Fibroblast of the conjunctiva (primary cell): ENCODE measurements around the gene TXK.

Source experiments
- DNase-seq: peaks from one replicate; pipeline ENCODE4 v3.0.0-alpha.2; 2010; ENCODE audit warnings: low read depth

Gene TXK

DNA sequence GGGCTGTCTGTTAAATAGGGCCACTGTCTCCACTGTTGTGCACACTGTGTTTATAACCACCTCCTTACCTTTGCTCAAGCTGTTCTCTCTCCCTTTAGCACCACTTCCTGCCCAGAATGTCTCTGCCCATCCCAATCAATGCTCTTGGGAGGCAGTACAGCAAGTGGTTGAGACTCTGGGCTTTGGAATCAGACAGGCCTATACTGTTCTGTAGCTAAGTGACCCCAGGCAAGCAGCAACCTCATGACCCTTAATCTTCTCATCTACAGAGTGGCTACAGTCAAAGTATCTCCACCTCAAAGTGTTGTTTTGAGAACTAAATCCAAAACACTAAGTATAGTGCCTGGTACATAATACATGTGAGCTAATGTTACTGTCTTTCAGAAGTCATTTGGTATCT lies 3.8 kb upstream of the TXK start:
- no peak for DNase-seq

DNA sequence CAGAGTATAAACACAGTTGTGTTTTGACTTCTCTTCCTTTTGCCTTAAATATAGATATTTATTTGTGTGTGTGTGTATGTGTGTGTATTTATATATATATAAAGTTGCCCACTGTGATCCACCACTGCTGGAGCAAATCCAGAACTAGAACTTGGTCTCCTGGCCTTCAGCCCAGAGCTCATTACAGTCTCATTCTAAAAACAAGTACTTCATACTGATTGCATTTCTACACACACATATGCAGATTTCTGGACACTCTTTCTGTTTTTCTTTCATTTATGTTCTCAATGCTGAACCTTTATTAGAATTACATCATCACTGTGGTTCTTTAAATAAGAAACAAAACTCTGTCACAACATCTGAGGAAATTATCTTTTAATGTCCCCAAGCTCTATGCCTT lies 381 bp downstream of the TXK start:
- peak; percentile 9 for DNase-seq

DNA sequence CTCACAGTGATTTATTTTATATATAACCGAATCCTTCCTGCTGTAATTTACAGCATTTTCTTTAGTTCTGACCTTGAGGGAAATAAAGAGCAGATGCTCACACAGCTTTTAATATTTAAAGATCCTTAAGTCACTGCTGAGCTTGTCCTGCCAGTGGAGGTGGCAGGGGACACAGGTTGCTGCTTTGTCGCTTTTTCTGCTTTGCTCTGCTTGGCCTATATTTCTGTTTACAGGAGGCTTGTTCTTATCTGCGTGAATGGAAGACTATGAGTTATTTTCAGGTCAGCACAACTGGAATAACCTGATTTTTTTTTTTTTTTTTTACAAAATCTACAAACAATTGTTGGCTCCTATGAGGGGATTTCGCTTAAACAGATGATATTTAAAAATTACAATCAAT lies 2.3 kb downstream of the TXK start:
- no peak for DNase-seq

DNA sequence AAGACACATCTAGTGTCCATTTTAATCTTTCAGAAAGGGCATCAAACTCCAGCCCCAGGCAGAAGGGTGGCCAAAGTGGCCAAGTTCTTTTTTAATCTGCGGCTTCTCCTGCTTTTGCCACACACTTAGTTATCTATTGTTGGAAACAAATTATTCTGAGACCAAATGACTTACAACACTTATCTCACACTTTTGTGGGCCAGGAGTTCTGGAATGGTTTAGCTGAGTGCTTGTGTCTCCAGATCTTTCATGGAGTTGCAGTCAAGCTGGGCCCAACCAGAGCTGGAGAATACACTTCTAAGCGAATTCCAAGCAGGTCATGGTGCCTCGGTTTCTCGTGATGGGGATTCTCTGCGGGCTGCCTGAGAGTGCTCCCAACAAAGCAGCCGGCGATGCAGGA lies 4.0 kb downstream of the TXK start:
- no peak for DNase-seq

DNA sequence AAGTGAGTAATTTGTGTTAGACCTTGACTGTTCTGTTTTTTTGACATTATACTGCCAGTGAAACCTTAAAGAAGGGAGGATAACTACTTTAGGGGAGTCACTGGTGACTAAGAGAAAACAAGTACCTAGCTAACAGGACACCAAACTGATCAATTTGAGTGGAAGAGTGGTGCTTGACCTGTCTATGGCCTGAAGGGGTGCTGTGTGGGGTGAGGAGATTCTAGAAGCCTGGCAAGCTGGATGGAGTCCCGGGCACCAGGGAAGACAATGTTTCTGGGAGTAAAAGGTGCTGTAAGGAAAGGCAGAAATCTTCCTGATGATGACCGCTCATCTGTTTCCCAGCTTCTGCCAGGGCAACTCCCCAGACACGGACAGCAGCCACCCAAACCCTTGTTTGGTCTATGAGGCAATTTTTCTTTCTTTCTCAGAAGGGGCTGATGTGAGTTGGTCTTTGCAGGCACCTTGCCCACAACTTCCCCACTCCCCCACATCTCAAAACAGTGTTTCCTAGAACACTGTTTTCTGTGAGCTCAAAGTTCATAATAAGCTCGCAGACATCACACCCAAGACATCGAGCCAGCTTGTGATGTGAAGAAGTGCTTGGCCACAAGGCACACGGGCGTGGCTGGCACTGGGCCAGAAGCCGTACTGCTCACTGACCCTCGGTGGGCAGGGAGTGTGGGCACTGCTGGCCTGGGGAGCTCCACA lies 4.6 kb downstream of the TXK start:
- no peak for DNase-seq

DNA sequence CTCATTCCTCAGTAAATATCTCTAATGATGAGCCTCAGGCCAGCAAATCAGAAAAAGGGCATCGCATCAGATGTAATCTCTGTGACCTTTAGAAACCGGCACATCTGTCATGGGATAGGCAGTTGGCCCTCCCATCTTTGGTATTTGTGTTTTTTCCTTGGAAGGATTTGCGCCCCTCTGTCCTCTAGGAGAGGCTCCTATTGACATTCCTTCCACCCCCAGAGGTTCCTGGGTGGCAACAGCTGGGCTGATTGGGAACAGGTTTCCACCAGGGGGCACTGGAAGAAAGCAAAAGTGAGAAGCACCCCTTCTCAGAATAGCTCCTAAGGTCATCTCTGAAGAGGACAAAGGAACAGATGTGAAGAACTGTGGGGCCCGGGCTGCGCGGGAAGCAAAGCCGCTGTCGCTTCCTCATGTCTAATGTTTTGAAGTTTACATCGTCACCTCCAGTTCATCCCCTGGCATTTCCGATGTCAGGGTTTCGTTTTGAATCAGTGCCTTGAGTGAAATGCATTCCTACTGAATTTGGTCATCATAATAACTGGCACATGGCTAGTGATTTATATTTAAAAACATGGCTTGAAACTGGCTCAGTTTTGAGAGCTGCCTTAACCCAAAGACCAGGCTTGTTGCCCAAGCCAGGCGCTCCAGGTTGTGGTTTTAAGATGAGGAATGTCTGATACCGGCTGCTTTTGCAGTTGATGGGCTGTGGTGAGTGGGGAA lies 6.2 kb downstream of the TXK start:
- DNase-seq: peak; percentile 72

DNA sequence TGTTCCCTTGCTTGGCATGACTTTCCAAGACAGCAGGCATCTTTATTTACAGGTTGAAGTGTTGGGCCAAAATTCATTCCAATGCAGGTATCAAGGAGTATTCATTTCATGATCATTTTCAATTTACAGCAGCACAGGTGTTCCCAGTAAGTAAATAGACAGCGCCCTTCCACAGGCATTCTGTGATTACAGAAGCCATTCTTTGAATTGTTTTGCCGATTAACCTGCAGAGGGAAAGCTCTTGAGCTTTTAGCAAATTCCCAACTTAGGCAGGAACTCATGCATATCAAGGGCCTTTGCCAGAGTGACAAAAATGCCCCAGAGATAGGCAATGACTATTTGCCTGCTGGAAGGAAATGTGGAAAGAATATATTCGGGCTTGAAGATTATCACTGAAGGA lies 6.8 kb downstream of the TXK start:
- no peak for DNase-seq

DNA sequence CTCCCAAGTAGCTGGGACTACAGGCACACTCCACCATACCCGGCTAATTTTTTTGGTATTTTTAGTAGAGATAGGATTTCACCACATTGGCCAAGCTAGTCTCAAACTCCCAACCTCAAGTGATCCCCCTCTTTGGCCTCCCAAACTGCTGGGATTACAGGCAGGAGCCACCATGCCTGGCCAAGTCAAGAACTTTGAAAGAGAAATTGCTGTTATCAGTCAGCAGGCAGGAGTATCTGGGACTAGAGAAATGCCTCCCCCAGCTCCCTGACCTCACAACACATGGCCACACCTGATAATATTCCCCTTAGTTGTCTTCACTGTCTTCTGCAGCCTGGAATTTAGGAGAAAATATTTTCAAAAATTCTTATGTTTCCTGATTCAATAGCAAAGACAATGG lies 7.4 kb downstream of the TXK start:
- no peak for DNase-seq

DNA sequence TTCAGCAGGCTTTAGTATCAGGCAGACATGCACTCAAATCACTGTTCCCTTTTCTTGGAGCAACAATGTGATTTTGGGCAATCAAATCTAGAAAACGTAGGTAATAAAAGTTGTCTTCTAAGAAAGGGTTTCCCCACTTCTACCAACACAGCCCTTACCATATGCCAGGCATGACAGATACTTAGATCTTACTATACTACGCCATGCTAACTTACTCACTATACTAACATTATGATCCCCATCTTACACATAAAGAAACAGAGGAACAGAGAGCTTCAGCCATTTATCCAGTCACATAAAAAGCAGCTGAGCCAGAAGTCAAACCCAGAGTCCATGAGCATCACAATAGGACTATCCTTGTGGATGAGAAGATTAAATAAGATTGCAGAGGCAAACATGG lies 9.2 kb downstream of the TXK start:
- no peak for DNase-seq

DNA sequence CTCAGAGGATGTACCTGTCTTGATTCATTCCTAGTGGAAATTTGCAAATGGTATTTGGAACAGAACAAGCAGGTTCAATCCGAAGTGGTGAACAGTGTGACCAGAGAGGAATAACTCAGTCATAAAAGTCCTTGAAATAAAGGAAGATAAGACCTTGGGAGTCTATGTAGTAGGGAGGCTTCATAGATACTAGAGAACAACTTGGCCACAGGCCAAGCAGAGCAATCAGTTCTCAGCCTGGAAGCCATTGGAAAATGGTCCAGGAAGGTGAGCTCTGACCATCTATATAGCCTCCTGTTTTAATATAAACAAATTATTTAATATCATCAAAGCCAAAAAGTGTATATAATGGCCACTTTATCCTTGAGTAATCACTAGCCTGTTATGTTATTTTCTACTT lies 11.3 kb downstream of the TXK start:
- DNase-seq: no peak

DNA sequence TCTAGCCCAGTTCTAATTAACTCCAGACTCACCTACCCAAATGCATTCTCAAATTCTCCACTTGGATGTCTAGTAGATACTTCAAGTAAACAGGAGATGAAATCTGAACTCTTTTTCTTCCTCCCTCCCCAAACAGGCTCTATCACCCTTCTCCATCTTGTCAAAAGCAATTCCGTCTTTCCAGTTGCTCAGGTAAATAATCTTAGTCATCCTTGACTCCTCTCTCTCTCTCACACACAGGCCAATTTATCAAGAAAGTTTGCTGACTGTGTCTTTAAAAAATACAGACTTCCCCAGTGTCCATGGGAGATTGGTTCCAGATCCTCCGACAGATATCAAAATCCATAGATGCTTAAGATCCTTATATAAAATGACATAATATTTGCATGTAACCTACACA lies 12.9 kb downstream of the TXK start:
- DNase-seq: no peak

DNA sequence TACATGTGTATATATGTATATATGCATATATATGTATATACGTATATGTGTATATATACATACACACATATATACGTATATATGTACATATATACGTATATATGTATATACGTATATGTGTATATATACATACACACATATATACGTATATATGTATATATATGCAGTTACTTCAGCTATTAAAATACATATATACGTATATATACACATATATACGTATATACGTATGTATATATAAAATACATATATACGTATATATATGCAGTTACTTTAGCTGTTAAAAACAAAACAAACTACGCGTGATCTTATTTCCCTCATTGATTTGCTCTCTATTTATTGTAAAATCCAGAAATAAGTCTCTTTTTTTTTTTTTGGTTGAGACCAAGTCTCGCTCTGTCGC lies 13.9 kb downstream of the TXK start:
- DNase-seq: no peak

DNA sequence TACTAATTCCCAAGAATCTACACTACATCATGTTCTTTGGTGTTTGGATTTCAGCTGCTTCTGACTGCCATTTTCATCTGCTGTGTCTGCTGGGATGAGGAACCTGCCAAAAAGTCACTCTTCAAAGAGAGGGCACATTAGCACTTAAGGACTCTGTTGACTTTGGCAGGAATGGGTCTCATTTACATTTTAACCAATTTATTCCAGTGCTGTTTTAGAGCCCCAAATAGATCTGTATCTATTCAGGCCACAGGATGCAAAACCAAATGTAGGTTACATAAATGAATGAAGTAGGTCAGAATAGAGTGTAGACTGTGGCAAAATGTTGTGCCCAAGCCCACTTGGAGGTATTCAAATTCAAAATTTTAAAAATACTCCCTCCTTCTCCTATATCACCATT lies 14.4 kb downstream of the TXK start:
- no peak for DNase-seq

DNA sequence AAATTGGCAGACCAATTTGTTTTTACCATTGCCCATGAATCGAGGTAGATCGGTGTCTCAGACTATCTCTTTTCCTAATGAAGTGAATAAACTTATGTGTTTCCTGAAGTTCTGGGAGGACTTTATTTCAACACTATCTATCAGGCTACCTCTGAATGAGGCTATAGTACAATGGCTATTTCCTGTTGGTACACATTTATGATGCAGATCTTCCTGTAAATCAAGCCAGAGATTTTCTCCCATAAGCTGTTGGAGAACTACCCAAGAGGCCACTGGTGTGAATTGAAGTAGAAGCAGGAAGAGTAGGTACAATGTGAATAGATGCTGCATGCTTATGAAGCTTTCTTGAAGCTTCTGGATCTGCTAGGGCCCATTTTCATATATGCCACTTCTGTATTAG lies 16.0 kb downstream of the TXK start:
- no peak for DNase-seq

DNA sequence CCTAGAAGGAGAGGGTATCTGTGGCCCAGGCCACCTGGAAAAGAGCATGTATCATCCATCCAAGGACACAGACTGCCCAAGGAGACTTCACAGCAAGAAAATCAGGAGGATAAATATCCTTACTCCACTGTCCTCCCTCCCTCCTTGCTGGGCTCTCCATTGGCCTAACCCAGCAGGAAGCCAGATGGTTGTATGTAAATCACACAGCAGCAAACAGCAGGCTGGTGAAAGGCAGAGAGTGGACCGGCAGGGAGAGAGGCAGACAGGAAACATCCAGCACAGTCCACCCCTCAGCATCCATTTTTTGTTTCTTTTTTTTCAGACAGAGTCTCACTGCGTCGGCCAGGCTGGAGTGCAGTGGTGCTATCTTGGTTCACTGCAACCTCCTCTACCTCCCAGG lies 17.5 kb downstream of the TXK start:
- DNase-seq: no peak

DNA sequence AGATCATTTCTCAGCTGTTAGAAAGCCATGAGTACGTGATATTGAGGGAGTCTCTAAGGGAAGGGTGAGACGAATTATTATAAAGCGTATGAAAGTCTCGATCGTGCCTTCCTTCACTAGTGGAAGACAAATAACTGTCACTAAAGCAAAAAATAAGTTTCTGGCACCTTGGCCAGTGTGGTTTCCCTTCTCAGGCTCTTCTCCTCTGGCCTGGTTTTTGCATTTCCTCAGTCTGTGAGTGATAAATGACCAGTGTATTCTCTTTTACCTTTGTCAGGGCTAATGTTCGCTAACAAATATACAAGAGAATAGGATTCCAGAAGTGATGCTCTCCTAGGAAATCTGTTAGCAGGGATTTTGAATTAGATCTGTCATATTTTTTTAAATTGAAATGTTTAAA lies 19.6 kb downstream of the TXK start:
- DNase-seq: no peak

DNA sequence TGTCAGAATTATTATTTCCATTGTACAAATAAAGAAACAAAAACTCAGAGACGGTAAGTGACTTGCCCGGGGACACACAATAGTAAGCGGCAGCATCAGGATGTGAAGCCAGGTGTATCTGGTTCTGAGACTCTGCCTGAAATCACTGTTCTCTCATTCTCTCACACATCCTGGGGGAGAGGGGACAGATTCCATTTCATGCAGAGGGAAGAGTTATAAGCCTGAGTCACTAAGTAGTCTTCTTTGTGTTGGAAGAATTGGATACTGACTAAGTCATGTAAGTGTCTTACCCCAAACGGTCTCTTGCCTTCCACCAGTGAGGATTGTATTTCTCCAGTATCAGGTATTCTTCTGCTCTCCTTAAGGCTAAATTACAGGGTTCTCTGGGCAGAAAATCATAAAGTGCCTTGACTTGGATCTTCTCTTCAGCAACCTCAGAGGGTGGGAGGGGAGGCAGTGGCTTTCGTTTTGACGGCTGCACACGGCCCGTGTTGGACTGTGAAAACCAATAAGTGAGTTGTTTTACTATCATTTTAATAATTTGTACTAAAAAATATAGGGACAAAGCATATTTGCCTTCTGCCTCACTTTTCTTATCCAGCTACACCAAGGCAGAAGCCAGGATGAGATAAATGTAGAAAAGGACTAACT lies 21.9 kb downstream of the TXK start:
- DNase-seq: no peak

DNA sequence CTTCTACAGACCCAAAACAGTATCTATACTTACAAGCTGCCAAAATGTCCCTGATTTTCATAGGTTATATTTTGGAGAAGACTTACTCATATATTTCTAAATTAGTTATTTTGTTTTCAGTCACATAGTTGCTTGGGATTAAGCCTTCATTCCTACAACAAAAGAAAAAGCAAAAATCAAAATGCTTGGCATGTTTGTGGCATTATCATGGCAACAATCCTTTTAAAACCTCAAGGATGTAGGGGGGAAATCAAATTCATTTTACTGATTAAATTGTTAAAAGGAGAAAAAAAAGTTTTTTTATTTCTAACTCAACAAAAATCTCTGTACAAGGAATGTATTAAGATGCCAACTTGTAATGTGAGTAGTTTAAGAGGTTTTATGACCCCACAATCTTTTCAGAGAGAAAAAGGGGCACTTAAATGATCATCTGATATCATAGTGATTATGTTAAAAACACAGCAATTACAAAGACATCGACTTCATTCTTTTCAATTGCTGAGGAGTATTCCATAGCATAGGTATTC lies 23.5 kb downstream of the TXK start:
- no peak for DNase-seq

DNA sequence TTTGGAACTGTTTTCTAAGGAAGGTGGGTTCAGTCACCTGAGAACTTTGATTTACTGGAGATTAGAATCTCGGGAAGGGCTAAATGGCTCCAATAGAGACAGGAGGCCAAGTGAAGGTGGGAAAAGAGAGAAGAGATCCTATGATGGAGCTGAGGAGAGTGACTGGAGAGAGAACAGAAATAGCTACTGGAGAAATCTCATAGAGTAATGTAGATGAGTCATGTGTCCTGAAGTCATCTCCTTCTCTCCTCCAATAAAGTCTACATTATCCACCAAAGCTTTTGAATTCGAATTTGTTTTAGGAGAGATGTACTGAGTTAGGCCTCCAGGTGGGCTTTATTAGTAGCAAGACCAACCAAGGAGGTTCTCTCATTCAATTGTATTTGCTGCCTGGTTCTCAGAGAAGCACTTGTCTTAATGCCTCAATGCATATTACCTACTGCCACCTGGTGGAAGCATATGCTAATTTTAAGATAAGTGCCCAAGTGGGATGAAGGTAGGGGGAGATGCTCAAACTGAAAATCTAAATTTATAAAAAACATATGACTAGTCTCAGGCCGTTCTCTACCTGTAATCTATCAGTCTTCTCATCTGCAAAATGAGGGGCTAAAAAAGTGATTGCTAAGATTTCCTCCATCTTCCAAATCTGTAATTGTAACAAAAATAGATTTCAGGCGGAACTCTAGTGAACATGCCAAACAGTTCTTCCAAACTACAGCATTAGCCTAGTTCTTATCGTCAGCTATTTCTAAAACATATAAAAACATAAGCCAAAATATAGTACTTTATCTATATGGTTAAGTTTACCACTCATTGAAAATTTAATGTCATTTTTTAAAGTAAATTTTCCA lies 24.4 kb downstream of the TXK start:
- DNase-seq: peak; percentile 34

DNA sequence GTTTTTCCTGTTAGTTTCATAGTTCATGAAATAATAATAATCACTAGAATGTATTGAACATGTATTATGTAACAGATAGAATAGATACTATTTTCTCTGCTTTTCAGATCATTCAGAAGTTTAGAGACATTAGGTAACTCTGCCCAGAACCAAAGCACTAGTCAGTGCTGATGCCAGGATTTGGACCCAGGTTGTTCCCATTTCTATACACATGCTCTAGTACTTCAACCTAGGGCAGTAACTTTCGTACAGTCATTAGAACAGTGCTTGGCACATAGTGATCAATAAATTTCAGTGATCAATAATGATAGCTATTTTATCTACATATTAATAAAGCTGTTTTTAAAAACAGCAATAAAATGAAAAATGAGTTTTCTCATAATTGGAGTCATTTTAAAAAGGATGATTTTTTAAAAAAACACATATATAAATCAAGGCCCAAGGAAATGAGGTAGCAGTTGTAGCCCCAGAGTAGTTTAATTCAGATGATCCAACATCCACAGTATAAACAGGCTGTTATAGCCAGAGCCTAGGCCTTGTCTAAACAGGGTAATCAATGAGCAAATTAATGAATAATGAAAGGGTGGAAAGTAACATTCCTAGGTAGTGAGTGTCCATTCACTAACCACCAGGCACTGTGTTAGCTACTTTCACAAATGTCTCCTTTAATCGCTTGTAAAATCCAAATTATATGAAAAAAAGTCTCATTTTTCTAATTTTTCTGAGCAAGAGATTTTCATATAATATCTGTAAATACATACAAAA lies 25.6 kb downstream of the TXK start:
- no peak for DNase-seq

DNA sequence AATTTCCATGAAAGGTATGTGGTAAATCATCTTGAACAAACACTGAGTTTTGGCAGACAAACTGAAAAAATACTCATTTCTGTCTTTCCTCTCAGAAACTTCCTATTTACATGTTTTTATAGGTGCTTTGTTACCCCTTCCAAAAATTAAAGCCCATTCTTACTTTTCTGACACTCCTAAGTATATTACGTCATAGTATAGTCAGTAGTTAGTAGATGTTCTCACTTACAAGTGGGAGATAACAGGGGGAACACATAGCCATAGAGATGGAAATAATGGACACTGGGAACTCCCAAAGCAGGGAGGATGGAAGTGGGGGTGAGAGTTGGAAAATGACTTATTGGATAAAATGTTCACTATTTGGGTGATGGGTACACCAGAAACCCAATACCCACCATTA lies 28.8 kb downstream of the TXK start:
- DNase-seq: no peak
